HG02943 (cell line): Measurements from ENCODE around the gene HAP1.
"Not testable (repeated sequence)": the region's sequence is repeated elsewhere in the genome, so short reads cannot be mapped to it uniquely, and the experiment has no call there.

ENCODE experiments used
- ATAC-seq: cut with Tn5 transposase; IDR thresholded peaks from one replicate; pipeline ENCODE4 v1.9.1; 2021; ENCODE audit warnings: mild to moderate bottlenecking, low read depth, moderate library complexity; ENCODE audit not compliant: unreplicated experiment

Gene HAP1, protein sequence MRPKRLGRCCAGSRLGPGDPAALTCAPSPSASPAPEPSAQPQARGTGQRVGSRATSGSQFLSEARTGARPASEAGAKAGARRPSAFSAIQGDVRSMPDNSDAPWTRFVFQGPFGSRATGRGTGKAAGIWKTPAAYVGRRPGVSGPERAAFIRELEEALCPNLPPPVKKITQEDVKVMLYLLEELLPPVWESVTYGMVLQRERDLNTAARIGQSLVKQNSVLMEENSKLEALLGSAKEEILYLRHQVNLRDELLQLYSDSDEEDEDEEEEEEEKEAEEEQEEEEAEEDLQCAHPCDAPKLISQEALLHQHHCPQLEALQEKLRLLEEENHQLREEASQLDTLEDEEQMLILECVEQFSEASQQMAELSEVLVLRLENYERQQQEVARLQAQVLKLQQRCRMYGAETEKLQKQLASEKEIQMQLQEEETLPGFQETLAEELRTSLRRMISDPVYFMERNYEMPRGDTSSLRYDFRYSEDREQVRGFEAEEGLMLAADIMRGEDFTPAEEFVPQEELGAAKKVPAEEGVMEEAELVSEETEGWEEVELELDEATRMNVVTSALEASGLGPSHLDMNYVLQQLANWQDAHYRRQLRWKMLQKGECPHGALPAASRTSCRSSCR

DNA sequence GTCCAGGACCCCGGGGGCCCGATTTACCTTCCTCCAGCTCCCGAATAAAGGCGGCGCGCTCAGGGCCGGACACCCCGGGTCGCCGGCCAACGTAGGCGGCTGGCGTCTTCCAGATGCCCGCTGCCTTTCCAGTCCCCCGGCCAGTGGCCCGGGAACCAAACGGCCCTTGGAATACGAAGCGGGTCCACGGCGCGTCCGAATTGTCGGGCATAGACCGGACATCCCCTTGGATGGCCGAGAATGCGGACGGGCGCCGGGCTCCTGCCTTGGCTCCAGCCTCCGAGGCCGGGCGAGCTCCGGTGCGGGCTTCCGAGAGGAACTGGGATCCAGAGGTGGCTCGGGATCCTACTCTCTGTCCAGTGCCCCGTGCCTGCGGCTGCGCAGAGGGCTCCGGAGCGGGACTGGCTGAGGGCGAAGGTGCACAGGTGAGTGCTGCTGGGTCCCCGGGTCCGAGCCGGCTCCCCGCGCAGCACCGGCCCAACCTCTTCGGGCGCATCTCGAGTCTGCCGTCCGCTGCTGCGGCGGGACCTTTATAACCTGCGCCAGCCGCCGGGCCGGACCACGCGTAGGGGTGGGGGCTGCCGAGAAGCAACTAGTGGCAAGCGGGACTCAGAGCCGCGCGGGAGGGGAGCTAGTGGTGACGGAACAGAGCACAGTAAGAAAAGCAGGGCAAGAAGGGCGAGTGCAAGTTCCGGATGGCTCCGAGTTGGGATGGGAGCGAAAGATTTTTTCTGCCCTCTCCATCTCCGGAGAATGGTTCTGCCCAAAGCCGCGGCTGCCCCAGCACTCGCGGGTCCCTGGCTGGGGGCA, at the start of gene HAP1:
TSS of gene HAP1 (minus strand) at position 505 of the 810 bp plus-strand sequence. CDS start at position 496, 9 bp downstream.
- no peak for ATAC-seq

DNA sequence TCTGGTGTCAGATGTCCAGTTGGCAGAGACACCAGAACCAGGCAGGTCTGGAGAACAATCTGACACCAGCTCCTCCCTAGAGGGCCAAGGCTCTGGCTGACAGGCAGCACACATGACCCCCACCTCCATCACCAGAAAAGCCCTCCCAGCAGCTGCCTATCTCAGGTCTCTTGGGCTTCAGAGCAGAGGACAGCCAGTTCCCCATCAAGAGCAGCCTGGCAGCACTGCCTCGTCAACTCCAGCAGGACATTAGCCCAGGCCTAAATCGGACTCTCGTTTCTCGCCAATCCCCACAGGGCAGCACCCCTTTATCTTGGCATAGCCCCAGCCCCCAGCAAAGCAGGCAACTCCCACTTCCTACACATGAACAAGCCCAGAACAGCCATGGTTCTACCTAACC, 47.7 kb upstream of the HAP1 start:
- no peak for ATAC-seq

DNA sequence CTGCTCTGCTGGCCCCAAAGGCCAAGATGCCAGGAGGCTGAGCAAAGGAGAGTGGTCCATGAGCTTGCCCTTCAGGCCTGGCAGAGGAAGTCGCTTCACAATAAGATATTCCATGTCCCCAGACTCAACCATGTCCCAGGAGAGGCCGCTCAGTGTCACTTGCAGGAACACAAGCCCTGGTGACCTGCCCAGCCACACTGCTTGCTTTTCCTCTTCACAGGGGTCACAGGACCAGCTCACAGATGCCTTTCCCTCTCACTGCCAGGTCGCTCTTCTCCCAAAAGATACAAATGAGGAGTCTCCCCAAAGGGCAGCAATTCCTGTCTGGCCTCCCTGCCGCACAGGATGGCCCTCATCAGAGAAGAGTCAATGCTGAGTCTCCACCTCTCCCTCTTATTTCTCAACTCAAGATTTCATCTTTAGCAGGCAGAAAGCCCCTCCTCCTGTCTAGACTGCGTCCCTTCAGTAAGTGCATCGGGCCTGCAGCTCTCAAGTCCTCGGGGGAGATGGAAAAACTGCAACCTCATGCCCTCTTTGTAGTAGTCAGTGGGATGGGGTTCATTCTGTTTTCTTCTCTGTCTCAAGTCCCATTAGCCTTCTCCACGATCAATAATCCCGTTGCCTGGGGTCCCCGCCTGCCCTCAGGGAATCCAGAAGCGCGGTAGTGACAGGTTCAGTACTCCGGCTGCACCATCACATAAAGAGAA, 47.1 kb upstream of the HAP1 start:
- no peak for ATAC-seq

DNA sequence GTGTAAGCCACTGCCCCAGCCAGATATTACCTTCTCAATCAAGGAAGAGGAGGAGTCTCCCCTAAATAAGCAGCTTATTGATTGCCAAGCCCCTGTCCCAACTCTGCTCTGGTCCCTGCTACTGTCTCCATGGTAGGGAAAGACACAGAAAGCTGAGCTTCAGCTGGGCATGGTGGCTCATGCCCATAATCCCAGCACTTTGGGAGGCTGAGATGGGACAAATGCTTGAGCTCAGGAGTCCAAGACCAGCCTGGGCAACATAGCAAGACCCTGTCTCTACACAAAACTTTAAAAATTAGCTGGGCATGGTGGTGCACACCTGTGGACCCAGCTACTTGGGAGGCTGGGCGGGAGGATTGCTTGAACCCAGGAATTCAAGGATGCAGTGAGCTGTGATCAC, 45.5 kb upstream of the HAP1 start:
- no peak for ATAC-seq

DNA sequence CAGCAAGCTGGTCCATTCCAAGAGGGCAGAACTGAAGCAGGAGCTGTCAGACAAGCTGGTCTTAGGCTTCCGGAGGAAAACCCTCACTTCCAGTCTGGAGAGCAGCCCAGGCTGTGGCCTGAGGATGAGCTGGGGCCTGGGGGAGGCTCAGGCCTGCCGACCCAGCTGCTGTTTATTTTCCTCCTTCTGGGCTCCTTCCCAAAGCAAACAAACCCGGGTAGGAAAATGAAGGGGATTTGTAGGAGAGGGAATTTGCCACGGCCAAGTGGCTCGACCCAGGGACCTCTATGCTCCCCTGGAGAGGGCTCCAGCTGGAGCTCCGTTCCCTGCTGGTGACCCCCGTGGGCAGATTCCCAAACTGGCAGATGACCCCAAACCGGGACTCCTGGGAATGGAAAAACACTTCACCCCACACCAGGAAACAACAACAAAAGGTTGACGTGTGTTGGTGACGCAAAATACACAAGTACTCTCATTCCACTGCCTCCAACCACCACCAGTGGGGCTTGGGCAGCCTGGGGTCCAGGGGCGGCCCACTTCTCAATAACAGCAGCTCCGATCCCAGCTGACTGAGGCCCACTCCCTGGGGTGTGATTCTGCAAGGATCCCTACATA, 43.2 kb upstream of the HAP1 start:
- ATAC-seq, result no peak

DNA sequence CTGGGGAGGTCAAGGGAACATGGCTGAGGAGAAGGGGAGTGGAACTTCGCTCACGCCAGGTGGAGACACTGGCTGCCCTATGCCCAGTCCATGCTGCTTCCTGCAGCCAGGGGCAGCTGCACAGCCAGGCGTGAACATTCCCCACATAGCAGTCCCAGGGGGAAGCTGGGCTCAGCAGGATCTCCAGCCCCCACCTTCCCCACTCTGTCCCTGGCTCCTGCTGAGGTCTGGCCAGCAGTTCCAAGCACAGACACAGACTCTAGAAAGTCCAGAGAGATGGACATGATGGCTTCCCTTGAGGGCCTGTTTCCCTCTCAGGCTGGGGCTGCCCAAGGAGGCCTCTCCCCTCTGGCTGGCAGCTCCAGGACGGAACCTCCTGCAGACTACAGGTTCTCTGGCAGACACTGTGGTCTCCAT, 42.7 kb upstream of the HAP1 start:
- ATAC-seq, result no peak

DNA sequence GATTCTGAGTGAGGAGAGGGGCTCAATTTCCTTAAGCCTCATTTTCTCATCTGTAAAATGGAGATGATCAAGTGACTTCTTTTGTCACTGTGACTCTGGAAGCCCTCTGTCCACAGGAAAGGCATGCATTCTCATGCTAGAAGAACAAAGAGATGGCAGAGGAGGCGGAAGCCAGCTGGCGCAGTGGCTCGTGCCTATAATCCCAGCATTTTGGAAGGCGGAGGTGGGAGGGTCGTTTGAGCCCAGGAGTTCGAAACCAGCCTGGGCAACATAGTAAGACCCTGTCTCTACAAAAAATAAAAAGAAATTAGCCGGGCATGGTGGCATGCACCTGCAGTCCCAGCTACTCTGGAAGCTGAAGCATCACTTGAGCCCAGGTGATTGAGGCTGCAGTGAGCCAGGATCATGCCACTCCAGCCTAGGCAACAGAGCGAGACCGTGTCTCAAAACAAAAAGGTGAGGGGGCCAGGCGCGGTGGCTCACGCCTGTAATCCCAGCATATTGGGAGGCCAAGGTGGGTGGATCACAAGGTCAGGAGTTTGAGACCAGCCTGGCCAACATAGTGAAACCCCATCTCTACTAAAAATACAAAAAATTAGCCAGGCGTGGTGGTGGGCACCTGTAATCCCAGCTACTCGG, 41.9 kb upstream of the HAP1 start:
- ATAC-seq, result not testable (repeated sequence)

DNA sequence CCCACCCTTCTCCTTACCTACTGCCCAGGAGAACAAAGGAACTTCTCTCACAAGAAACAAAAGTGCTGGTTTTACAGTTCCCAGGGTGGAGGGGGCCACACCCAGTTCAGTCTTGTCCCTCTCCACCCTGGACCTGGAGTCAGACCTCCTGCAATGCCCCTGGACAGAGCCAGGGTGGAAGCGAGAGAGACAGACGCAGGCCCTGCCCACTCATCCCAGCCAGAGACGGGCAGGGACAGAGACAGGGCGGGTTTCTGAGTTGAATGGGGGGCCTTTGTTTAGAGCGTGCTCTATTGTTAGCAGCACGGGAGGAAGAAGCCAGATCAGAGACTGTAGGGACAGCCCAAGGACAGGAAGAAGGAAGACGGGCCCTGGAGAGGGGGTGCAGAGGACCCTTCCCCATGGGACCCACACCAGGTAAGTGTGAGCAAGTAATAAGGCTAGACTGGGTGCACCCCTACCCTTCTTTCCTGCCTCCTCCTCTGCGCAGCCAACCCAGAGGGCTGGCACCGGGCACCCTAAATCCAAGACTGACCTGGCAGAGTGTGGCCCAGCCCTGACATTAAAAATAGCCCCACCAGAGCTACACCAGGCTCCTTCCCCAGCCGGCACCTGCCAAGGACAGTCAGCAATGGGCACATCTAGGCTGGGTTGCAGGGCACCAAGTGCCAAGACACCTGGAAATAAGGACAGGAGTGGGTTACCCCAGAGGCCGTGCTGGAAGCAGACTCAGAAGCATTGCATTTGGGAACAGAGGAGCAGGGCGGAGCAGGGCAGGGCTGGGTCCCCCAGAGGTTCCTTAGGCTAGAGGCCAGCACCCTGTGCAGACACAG, 41.2 kb upstream of the HAP1 start:
- no peak for ATAC-seq

DNA sequence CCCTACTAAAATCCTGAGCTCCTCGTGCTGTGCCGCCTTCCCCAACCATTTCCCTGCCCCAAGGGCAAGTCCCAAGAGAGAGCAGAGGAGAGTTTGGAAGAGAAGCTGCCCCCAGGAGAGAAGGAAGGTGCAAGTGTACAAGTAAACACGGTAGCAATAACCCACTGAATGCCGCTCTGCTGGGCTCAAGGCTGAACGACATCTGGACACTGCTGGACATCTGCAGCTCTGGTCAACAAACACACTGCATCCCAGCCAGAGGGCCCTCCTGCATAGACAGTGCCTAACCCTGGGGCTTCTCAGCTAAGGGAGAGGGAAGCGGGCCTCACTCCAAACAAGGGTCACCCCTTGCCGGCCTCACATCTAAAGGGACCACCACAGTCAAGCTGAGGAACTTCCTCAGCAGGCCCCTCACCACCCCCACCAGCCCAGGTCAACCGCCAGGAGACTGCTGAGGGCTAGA, 39.3 kb upstream of the HAP1 start:
- no peak for ATAC-seq

DNA sequence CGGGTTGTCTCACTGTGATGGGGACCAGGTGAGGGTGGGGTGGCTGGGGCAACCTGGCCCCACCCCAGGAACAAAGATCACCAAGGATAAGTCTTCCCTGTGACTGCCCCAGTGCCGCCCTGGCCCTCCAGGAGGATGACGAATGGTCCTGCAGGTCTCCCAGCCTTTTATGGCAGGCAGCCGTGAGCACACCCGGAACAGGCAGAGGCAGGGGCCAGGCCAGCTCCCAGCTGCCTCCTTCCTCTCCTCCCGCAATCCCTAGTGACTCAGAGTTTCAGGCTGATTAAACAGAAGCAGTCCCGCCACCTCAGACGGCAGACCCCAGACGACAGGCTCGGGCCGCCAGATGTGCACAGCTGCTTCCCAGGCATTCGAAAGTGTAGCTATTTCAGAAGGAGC, 38.7 kb upstream of the HAP1 start:
- ATAC-seq, result no peak

DNA sequence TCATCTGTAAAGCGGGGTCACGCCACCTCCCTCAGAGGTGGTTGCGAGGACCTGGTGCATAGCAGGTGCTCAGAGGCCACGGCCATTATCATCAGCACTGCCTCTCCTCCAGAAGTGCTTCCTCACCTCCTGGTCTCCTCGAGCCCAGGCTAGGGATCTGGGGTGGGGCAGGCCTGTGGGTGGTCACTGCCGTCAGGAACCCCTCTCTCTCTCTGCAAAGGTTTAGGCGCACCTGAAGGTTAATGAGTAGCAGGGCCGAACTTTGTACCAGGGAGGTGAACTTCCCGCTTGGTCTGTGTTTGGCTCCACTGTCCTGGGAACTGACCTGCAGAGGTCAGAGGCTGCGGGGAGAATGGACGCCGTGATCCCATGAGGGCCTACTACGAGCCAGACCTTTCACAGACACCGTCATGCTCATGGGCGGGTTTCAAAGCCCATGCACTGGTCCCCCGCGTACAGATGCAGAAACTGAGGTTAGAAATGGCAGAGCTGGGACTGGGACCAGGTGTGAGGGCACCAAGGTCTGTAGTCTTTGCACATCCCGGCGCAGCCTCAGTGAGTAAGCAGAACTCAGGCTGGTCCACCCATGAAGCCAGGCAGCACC, 38.2 kb upstream of the HAP1 start:
- no peak for ATAC-seq

DNA sequence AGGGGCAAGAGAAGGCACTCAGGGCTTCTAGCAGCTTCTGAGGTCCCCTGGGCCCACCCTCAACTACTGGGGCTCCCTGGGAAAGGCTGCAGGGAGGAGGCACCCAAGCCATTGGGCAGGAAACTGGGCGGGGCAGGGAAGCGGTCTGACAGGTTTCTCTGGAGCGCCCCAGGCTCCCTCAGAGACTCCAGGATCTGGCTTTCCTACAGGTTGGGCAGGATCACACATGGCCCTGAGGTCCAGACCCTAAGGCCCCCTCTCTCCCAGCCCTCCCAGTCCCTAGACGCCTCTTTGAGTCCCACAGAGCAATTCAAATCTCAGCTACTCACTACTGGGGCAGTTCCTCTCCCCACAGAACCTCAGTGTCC, 37.8 kb upstream of the HAP1 start:
- no peak for ATAC-seq

DNA sequence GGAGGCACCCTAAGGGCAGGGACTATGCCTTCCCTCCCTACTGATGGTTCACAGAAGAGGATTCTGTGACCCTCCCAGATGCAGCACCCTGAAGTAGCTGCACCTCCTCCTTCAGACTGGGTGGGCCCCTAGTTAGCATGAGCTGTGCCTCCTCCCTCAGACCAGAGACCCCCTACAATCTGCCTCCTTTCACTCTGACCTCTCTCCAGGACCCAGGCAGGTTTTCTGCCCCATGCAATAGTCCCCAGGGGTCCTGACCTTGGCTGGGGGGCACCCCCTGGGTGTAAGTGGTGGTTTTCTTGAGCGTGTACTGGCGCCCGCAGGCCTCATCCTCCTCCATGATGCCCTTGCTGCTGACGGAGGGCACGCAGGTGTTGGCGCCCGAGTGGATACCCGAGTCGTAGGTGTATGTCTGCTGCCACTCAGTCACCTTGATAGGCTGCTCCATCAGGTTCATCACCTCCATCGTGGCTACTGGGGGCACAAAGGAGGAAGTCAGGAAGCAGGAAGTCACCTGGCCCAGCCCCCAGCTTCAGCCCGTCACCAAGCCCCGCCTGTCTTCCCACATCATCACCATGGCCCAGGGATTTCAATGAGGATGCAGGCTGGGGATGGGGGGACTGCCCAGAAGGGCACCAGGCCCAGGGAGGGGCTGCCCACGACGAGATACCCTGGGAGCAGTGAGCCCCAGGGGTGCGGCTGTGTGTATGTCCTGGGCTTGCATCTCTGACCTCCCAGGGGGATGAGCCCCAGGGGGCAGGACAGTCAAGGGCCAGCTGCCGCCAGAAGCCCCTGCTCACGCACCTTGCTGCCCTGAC, 37.2 kb upstream of the HAP1 start:
- no peak for ATAC-seq

DNA sequence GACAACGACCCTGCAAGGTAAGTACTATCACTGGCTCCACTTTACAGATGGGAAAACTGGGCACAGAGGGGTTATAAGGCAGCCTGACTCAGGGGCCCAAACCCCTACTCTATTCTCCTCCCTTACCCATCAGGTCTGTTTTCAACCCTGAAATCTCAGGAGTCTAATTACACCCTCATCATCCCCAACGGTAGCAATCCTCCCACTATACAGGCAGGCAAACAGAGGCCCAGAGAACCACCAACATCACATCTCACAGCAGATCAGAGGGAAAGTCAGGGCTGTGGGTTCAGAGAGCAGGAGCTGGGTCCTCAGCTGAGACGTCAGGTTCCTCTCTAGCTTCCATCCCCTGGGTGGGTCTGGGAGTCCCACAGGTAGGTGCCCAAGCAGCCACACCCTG, 35.5 kb upstream of the HAP1 start:
- no peak for ATAC-seq

DNA sequence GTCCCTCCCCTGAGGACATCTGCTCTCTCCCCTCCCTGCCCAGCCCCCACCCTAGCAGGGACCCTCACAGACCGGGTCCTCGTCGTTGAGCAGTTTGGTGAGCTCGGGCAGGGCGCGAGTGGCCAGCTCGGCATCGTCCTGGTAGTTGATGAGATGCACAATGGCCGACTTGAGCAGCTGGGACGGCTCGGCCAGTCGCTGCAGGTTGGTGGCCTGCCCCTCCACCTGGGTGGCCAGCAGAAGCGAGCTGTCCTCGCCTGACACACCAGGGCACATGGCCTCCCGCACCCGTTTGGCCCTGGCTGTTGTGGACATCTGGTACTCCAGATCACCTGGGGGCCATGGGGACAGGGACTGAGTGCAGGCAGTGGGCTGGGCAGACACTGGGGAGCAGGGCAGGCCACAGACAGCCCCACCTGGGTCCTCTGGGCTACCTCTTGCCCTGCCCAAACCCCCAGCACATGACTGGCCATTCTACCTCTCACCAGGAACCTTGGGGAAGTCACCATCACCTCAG, 35.0 kb upstream of the HAP1 start:
- no peak for ATAC-seq

DNA sequence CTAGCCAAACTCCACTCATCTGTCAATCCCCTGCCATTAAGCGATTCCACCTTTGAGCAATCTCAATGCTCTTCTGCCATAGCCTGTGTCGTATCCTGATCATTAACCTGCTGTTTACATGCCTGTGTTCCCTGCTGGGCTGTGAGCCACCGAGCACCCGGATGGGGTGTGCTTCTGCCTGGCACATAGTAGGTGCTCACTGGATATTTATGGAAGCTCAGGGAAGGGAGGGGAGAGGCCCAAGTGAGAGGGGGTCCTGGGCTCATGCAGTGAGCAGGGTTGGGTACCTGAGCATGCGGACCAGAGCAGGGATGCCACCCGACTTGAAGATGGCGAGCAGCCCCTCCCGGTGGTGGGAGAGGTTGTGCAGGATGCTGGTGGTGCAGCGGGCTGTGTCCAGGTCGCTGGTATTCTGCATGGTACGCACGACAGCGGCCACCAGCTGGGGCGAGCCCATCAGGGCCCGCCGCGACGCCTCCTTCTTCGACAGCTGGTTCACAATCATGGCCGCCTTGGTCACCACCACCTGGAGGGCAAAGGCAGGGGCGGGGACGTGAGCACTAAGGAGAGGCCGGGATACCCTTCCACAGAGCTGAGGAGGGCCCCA, 34.3 kb upstream of the HAP1 start:
- ATAC-seq, result no peak
